Peyer's patch (tissue), 4 donors: ENCODE results near the gene SLC25A34. TPM values are rescaled to one million over a fixed set of nuclear protein-coding genes. Genes with fewer than 3 reads are reported as not detected.

Source experiments
- DNase-seq, 3 donors: peaks; one replicate each; pipeline ENCODE4 v3.0.0-alpha.2; 2017 to 2019
- H3K27ac ChIP-seq, 4 donors: fragments of 200-600 bp; sonication (generic); one replicate each; pipeline ENCODE4 v1.5.1; 2016 to 2019
- H3K27me3 ChIP-seq, 2 donors: fragments of 200-600 bp; sonication (generic); one replicate each; pipeline ENCODE4 v1.5.1; 2019
- H3K36me3 ChIP-seq, 3 donors: fragments of 200-600 bp; sonication (generic); one replicate each; pipeline ENCODE4 v1.5.1; 2016 to 2019
- H3K4me1 ChIP-seq, 4 donors: fragments of 200-600 bp; sonication (generic); one replicate each; pipeline ENCODE4 v1.5.1; 2016 to 2019
- H3K4me3 ChIP-seq, 4 donors: fragments of 200-600 bp; sonication (generic); 1 replicate in 3 of 4; 2 replicates in 1 of 4; pipeline ENCODE4 v1.5.1; 2016 to 2019; ENCODE audit warnings: mild to moderate bottlenecking in 1 of 4
- H3K9me3 ChIP-seq, 4 donors: fragments of 200-600 bp; sonication (generic); one replicate each; pipeline ENCODE4 v1.5.1; 2016 to 2019; ENCODE audit warnings: mild to moderate bottlenecking in 1 of 4
- CTCF ChIP-seq, 6 experiments: fragments of 450-650 bp in 4 of 6; fragments of 200-600 bp in 2 of 6; sonication (generic) in 1 of 6; IDR thresholded peaks; one replicate each; pipeline ENCODE4 v1.5.1; 2017 to 2019; ENCODE audit warnings: antibody characterized with exemption in 6 of 6, mild to moderate bottlenecking in 3 of 6, moderate library complexity in 1 of 6
- POLR2A ChIP-seq, 2 donors: fragments of 450-650 bp; IDR thresholded peaks; one replicate each; pipeline ENCODE4 v1.5.1; 2017; ENCODE audit warnings: antibody characterized with exemption in 2 of 2, mild to moderate bottlenecking in 2 of 2, moderate library complexity in 2 of 2
- total RNA-seq, 4 donors: library from RNA; depleted of rRNA; stranded (reverse); fragments of >200 nt; gene quantifications; one replicate each; pipeline ENCODE4 v1.1.0, GENCODE V29; 2016

SLC25A34 gene
- total RNA-seq: 100 to 1,000 TPM in 1 of 4 donors, 10 to 100 TPM in 3; 32.2 to 127 (median 69.5) TPM

GRCh38 chr1:15736038-15736891 is at the start of gene SLC25A34:
Gene SLC25A34, plus strand, starts transcription at chr1:15736258. Its CDS starts 228 bp downstream, at chr1:15736486.
- no peaks in the 10 kb centered on the region for H3K9me3 ChIP-seq
- peak within 1 kb of the TSS in 3 of 4 donors; percentile 73 to 99 (median 99) for H3K27ac ChIP-seq
- peaks cover 0 to 40% (median 0%) of the 10 kb centered on the region in 3 donors for H3K36me3 ChIP-seq
- peak within 1 kb of the TSS in 3 of 4 donors; percentile 23 to 59 (median 55) for H3K4me3 ChIP-seq
- TF ChIP-seq CTCF (IDR thresholded peaks at IDR 0.05): no peak
- TF ChIP-seq POLR2A (IDR thresholded peaks at IDR 0.05): peak; percentile 96 to 97
- H3K4me1 ChIP-seq: peaks cover 0 to 37% (median 1%) of the 10 kb centered on the region in 4 donors
- DNase-seq: peak in 2 of 3 donors; percentile 92 to 97
- no peaks in the 10 kb centered on the region for H3K27me3 ChIP-seq

- no peaks in the 10 kb centered on the region for H3K9me3 ChIP-seq
- H3K4me1 ChIP-seq: peaks cover 0 to 36% (median 9%) of the 10 kb centered on the region in 4 donors
- H3K4me3 ChIP-seq: no peak overlapping the region
- DNase-seq: no peak
- H3K27ac ChIP-seq: no peak overlapping the region
- TF ChIP-seq POLR2A (IDR thresholded peaks at IDR 0.05): no peak
- no peak for TF ChIP-seq CTCF (IDR thresholded peaks at IDR 0.05)
- H3K27me3 ChIP-seq: no peaks in the 10 kb centered on the region
- no peaks in the 10 kb centered on the region for H3K36me3 ChIP-seq
Observed at GRCh38 chr1:15687446-15687845, 48.6 kb upstream of the SLC25A34 start.

GRCh38 chr1:15690317-15690716 is 45.7 kb upstream of the SLC25A34 start:
- H3K9me3 ChIP-seq: no peaks in the 10 kb centered on the region
- H3K36me3 ChIP-seq: no peaks in the 10 kb centered on the region
- no peak overlapping the region for H3K4me3 ChIP-seq
- DNase-seq: no peak
- no peaks in the 10 kb centered on the region for H3K27me3 ChIP-seq
- TF ChIP-seq POLR2A (IDR thresholded peaks at IDR 0.05): no peak
- TF ChIP-seq CTCF (IDR thresholded peaks at IDR 0.05): no peak
- peaks cover 0 to 27% (median 5%) of the 10 kb centered on the region in 4 donors for H3K4me1 ChIP-seq
- H3K27ac ChIP-seq: no peak overlapping the region

- H3K36me3 ChIP-seq: peaks cover 0 to 6% (median 0%) of the 10 kb centered on the region in 3 donors
- H3K9me3 ChIP-seq: no peaks in the 10 kb centered on the region
- H3K4me3 ChIP-seq: no peak overlapping the region
- no peak for DNase-seq
- TF ChIP-seq CTCF (IDR thresholded peaks at IDR 0.05) (no peak), POLR2A (IDR thresholded peaks at IDR 0.05) (no peak)
- no peak overlapping the region for H3K27ac ChIP-seq
- peaks cover 0 to 15% (median 5%) of the 10 kb centered on the region in 4 donors for H3K4me1 ChIP-seq
- H3K27me3 ChIP-seq: no peaks in the 10 kb centered on the region
Observed at GRCh38 chr1:15691434-15692032, 44.5 kb upstream of the SLC25A34 start.

- no peaks in the 10 kb centered on the region for H3K9me3 ChIP-seq
- no peak for DNase-seq
- peaks cover 0 to 13% (median 6%) of the 10 kb centered on the region in 4 donors for H3K4me1 ChIP-seq
Observed at GRCh38 chr1:15692121-15692682, 43.9 kb upstream of the SLC25A34 start.

More at GRCh38 chr1:15692121-15692682, 43.9 kb upstream of the SLC25A34 start:
- no peak for TF ChIP-seq POLR2A (IDR thresholded peaks at IDR 0.05)
- no peak for TF ChIP-seq CTCF (IDR thresholded peaks at IDR 0.05)
- Histone ChIP-seq H3K27ac (no peak overlapping the region), H3K36me3 (peaks cover 0 to 10% (median 0%) of the 10 kb centered on the region in 3 donors), H3K27me3 (no peaks in the 10 kb centered on the region), H3K4me3 (no peak overlapping the region)
